Endothelial cell of umbilical vein (primary cell): ENCODE data around the gene SMIM33. TPM values are rescaled to one million over a fixed set of nuclear protein-coding genes. Genes with fewer than 3 reads are reported as not detected.

Source experiments
- BruUV-seq: library from RNA; stranded (reverse); fragments of 400-500 nt; replicated peaks from 2 replicates; lab custom pipeline; 2021; lab: Mats Ljungman, UMichigan
- CTCF ChIA-PET: fragments of 300-600, 350-600 bp; sonication (Branson Sonifier 250); formaldehyde crosslinking; loops from one replicate; lab custom pipeline; 2021; ENCODE audit warnings: antibody characterized with exemption, inconsistent platforms; lab: Charles Lee
- POLR2A ChIA-PET: fragments of 300-600, 350-600 bp; sonication (Branson Sonifier 250); formaldehyde crosslinking; loops from one replicate; lab custom pipeline; 2021; ENCODE audit warnings: antibody characterized with exemption, inconsistent platforms; lab: Charles Lee
- DNase-seq: peaks from one replicate; pipeline ENCODE4 v3.0.0-alpha.2; 2011; ENCODE audit warnings: low read depth, low spot score
- FAIRE-seq: peaks from 2 replicates; lab custom pipeline; 2011; peaks lifted over from hg19 to GRCh38; lab: Jason Lieb, UNC
- H2AFZ ChIP-seq: 2 replicates; pipeline ENCODE4 v1.6.0; 2012; ENCODE audit warnings: low read depth, low read length, control low read depth, inconsistent platforms
- H3K27ac ChIP-seq: 2 replicates; pipeline ENCODE4 v1.5.1; 2011; ENCODE audit warnings: low read depth, mild to moderate bottlenecking, control low read depth, low read length, moderate library complexity; ENCODE audit not compliant: insufficient read depth
- H3K27me3 ChIP-seq, 2 experiments: 2 replicates each; pipeline versions ENCODE4 v1.6.0 to v1.6.1; 2011; ENCODE audit warnings: low read length in 2 of 2, mixed read lengths in 1 of 2; ENCODE audit not compliant: control insufficient read depth in 2 of 2, insufficient read depth in 2 of 2
- H3K36me3 ChIP-seq, 2 experiments: 2 replicates in 1 of 2; 3 replicates in 1 of 2; pipeline ENCODE4 v1.5.1; 2011; ENCODE audit warnings: low read length in 2 of 2, mild to moderate bottlenecking in 1 of 2, moderate library complexity in 1 of 2; ENCODE audit not compliant: control insufficient read depth in 2 of 2, insufficient read depth in 2 of 2; ENCODE audit errors: extremely low read depth in 1 of 2
- H3K4me1 ChIP-seq: 3 replicates; pipeline ENCODE4 v1.5.1; 2011; ENCODE audit warnings: mild to moderate bottlenecking, low read length; ENCODE audit not compliant: control insufficient read depth, insufficient read depth; ENCODE audit errors: extremely low read depth
- H3K4me2 ChIP-seq: 2 replicates; pipeline ENCODE4 v1.6.1; 2011; ENCODE audit warnings: low read length, control low read depth, mixed read lengths; ENCODE audit not compliant: insufficient read depth
- H3K4me3 ChIP-seq, 3 experiments: fragments of 200-600 bp in 1 of 3; sonication (generic), shearing (Covaris generic) in 1 of 3; replicated peaks in 1 of 3; 2 replicates each; pipeline ENCODE4 v1.5.1; 2011 to 2016; ENCODE audit warnings: control low read depth in 3 of 3, low read length in 3 of 3, mild to moderate bottlenecking in 2 of 3, inconsistent platforms in 1 of 3, low read depth in 1 of 3, moderate library complexity in 1 of 3; ENCODE audit not compliant: insufficient read depth in 1 of 3
- H3K79me2 ChIP-seq: 2 replicates; pipeline ENCODE4 v1.6.0; 2012; ENCODE audit warnings: low read length, inconsistent platforms; ENCODE audit not compliant: control insufficient read depth, insufficient read depth
- H3K9ac ChIP-seq: replicated peaks from 2 replicates; pipeline ENCODE3; 2011; ENCODE audit warnings: low read length, control low read depth; ENCODE audit not compliant: insufficient read depth; ENCODE audit errors: extremely low read depth
- H3K9me1 ChIP-seq: replicated peaks from 3 replicates; pipeline ENCODE4 v1.6.0; 2011; ENCODE audit warnings: mild to moderate bottlenecking, low read length; ENCODE audit not compliant: control insufficient read depth, insufficient read depth; ENCODE audit errors: extremely low read depth
- H3K9me3 ChIP-seq: replicated peaks from 2 replicates; pipeline ENCODE4 v1.5.1; 2012; ENCODE audit warnings: low read length, inconsistent platforms; ENCODE audit not compliant: control insufficient read depth, insufficient read depth
- H4K20me1 ChIP-seq: replicated peaks from 2 replicates; pipeline ENCODE3; 2011; ENCODE audit warnings: mild to moderate bottlenecking, low read length; ENCODE audit not compliant: control insufficient read depth, insufficient read depth; ENCODE audit errors: extremely low read depth
- EZH2 ChIP-seq: IDR thresholded peaks from 2 replicates; pipeline ENCODE4 v1.6.1; 2012; ENCODE audit warnings: borderline replicate concordance, low read depth, mild to moderate bottlenecking, moderate library complexity, low read length, inconsistent platforms; ENCODE audit not compliant: severe bottlenecking
- FOS ChIP-seq: IDR thresholded peaks from 2 replicates; pipeline ENCODE4 v1.6.1; 2011; ENCODE audit warnings: mild to moderate bottlenecking, low read length, moderate library complexity, borderline replicate concordance; ENCODE audit not compliant: insufficient read depth
- GATA2 ChIP-seq: IDR thresholded peaks from 2 replicates; pipeline ENCODE4 v1.7.0; 2011; ENCODE audit warnings: low read depth, mild to moderate bottlenecking, moderate library complexity, mixed read lengths, low read length; ENCODE audit not compliant: insufficient read length, insufficient read depth
- JUN ChIP-seq: IDR thresholded peaks from 2 replicates; pipeline ENCODE4 v1.6.1; 2011; ENCODE audit warnings: borderline replicate concordance, low read depth; ENCODE audit not compliant: insufficient read length, insufficient read depth
- POLR2A ChIP-seq: IDR thresholded peaks from 2 replicates; pipeline ENCODE4 v1.6.1; 2012; ENCODE audit warnings: low read depth, mild to moderate bottlenecking, control low read depth, low read length
- dilution Hi-C: fragments of 300-500 bp; cut with MboI; formaldehyde crosslinking; loops from one replicate; pipeline ENCODE4 v1.15.0; 2019; ENCODE audit warnings: low sequenced_read_pairs; ENCODE audit not compliant: extremely low pct_ligation_motif_present
- intact Hi-C: fragments of 100-400 bp; cut with micrococcal nuclease; formaldehyde crosslinking; loops from one replicate; pipeline ENCODE4 v1.10.0; 2022
- polyA plus RNA-seq, 4 experiments: library from polyadenylated mRNA; depleted of rRNA in 3 of 4; stranded (reverse) in 3 of 4; unstranded in 1 of 4; fragments of >200 nt; gene quantifications; 2 replicates each; pipeline versions ENCODE4 v1.2.1 to v1.2.3, GENCODE V29; 2011 to 2012; ENCODE audit warnings: missing spikeins in 1 of 4
- total RNA-seq: library from RNA; stranded (reverse); gene quantifications from 2 replicates; pipeline ENCODE4 v1.2.3, GENCODE V29; 2021
- TF ChIP-seq, protein P1 (sequence below): IDR thresholded peaks from 2 replicates; pipeline ENCODE4 v1.6.1; 2011; ENCODE audit not compliant: insufficient read depth, insufficient read length
- TF ChIP-seq, protein P2 (sequence below), 2 donors: IDR thresholded peaks; 1 replicate in 1 of 2; 2 replicates in 1 of 2; pipeline ENCODE4 v1.5.1; 2011; ENCODE audit warnings: low read length in 2 of 2, mild to moderate bottlenecking in 2 of 2, moderate library complexity in 2 of 2, control low read depth in 1 of 2, inconsistent platforms in 1 of 2, low read depth in 1 of 2; ENCODE audit not compliant: insufficient read depth in 1 of 2; ENCODE audit errors: extremely low read depth in 1 of 2

The SMIM33 gene
- total and polyA plus RNA-seq, 2 donors (not counting 3 experiments of a cell fraction or from before 2014, with no cell fraction given) = not detected

DNA sequence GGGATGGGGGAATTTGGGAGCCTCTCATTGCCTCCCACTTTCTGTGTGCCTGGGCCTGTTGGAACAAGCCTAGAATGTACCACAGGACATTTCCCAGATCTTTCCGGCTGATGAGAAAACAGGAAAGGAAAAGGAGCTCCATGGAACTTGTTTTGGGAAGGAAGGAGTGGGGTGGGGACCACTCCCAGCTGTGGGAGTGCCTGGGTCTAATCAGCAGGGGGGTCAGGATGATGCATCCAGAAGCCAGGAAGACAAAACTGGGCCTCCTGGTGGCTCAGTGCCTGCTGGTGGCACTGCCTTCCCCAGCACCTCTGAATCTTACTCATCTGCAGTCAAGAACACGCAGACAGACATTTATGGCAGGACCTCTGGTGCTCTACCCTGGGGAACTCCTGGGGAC lies 2.8 kb downstream of the SMIM33 start:
- H3K4me3 ChIP-seq = no peak overlapping the region
- H3K79me2 ChIP-seq = no peaks in the 10 kb centered on the region
- ChIA-PET CTCF (interaction anchor here (0.9 to 2.2 kb wide), 11 partner anchors 9 to 43 kb away, joined by 3 to 16 read pairs (median 5); partner anchors contain the start of genes ECSCR and STING1), POLR2A (interaction anchor here (0.6 to 1.8 kb wide), 6 partner anchors 8 to 35 kb away, joined by 3 to 15 read pairs (median 8); partner anchors contain the start of gene ECSCR)
- BruUV-seq = no TSS peak
- H2AFZ ChIP-seq = peak overlapping the region; percentile 21
- H3K36me3 ChIP-seq = peaks cover 4 to 26% of the 10 kb centered on the region in 2 experiments
- no peaks in the 10 kb centered on the region for H3K27me3 ChIP-seq
- no peak for FAIRE-seq
- peaks cover 18% of the 10 kb centered on the region for H3K4me1 ChIP-seq
- H3K4me2 ChIP-seq = no peak overlapping the region
- peak; percentile 67 for TF ChIP-seq FOS
- TF ChIP-seq JUN = no peak
- TF ChIP-seq, protein P1, sequence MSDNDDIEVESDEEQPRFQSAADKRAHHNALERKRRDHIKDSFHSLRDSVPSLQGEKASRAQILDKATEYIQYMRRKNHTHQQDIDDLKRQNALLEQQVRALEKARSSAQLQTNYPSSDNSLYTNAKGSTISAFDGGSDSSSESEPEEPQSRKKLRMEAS = no peak
- TF ChIP-seq, protein P2, sequence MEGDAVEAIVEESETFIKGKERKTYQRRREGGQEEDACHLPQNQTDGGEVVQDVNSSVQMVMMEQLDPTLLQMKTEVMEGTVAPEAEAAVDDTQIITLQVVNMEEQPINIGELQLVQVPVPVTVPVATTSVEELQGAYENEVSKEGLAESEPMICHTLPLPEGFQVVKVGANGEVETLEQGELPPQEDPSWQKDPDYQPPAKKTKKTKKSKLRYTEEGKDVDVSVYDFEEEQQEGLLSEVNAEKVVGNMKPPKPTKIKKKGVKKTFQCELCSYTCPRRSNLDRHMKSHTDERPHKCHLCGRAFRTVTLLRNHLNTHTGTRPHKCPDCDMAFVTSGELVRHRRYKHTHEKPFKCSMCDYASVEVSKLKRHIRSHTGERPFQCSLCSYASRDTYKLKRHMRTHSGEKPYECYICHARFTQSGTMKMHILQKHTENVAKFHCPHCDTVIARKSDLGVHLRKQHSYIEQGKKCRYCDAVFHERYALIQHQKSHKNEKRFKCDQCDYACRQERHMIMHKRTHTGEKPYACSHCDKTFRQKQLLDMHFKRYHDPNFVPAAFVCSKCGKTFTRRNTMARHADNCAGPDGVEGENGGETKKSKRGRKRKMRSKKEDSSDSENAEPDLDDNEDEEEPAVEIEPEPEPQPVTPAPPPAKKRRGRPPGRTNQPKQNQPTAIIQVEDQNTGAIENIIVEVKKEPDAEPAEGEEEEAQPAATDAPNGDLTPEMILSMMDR (IDR thresholded peaks at IDR 0.05; ENCODE audit: extremely low read depth in 1 of 2, insufficient read depth in 1 of 2, low read depth in 1 of 2, low read length in 2 of 2) = peak; percentile 14 to 23
- no peak for TF ChIP-seq EZH2
- TF ChIP-seq POLR2A = no peak
- TF ChIP-seq GATA2 = peak; percentile 48
- peak; percentile 64 for DNase-seq
- peak overlapping the region; percentile 79 for H3K27ac ChIP-seq
- H3K9me1 ChIP-seq = no peaks in the 10 kb centered on the region
- no peaks in the 10 kb centered on the region for H3K9me3 ChIP-seq
- peak overlapping the region; percentile 10 for H3K9ac ChIP-seq
- no peaks in the 10 kb centered on the region for H4K20me1 ChIP-seq
- intact Hi-C loops (loop anchor here (1.0 to 2.0 kb wide), 3 partner anchors 9 to 15 kb away; partner anchors contain the start of genes ECSCR and STING1), dilution Hi-C loops (no loop called here)
